Lung (tissue), 12 donors: ENCODE results near the gene FAM107A. TPM values are rescaled to one million over a fixed set of nuclear protein-coding genes. Genes with fewer than 3 reads are reported as not detected.
A peak's percentile ranks its signal among the peaks of the same experiment; 100 is the strongest.

Source experiments
- ATAC-seq: fragments of 200-7000 bp; cut with Tn5 transposase; one replicate; pipeline ENCODE4 v1.9.1; 2020; ENCODE audit warnings: moderate number of reproducible peaks; ENCODE audit not compliant: insufficient read depth, low FRiP score
- DNase-seq, 3 donors: peaks; one replicate each; pipeline ENCODE4 v3.0.0-alpha.2; 2013 to 2017
- H3K27ac ChIP-seq, 2 donors: one replicate each; pipeline ENCODE4 v1.5.1; 2013; ENCODE audit warnings: mild to moderate bottlenecking in 2 of 2, moderate library complexity in 2 of 2, control low read depth in 1 of 2, inconsistent platforms in 1 of 2, low read depth in 1 of 2, low read length in 1 of 2
- H3K27me3 ChIP-seq, 3 donors: one replicate each; pipeline ENCODE4 v1.5.1; 2013; ENCODE audit warnings: low read length in 2 of 3; ENCODE audit not compliant: control insufficient read depth in 3 of 3, insufficient read depth in 3 of 3
- H3K36me3 ChIP-seq, 4 donors: one replicate each; pipeline ENCODE4 v1.5.1; 2013; ENCODE audit warnings: low read length in 4 of 4, mild to moderate bottlenecking in 1 of 4, moderate library complexity in 1 of 4; ENCODE audit not compliant: control insufficient read depth in 4 of 4, insufficient read depth in 4 of 4
- H3K4me1 ChIP-seq, 5 donors: one replicate each; pipeline ENCODE4 v1.5.1; 2013; ENCODE audit warnings: low read length in 5 of 5, mild to moderate bottlenecking in 2 of 5, moderate library complexity in 1 of 5; ENCODE audit not compliant: control insufficient read depth in 5 of 5, insufficient read depth in 5 of 5
- H3K4me3 ChIP-seq: one replicate; pipeline ENCODE4 v1.5.1; 2013; ENCODE audit warnings: mild to moderate bottlenecking, control low read depth, moderate library complexity
- H3K9ac ChIP-seq, 2 donors: one replicate each; pipeline ENCODE4 v1.5.1; 2013; ENCODE audit warnings: low read length in 2 of 2, control low read depth in 1 of 2; ENCODE audit not compliant: insufficient read depth in 1 of 2
- H3K9me3 ChIP-seq, 4 donors: one replicate each; pipeline ENCODE4 v1.5.1; 2013; ENCODE audit warnings: low read length in 3 of 4, mild to moderate bottlenecking in 1 of 4, moderate library complexity in 1 of 4; ENCODE audit not compliant: control insufficient read depth in 4 of 4, insufficient read depth in 3 of 4
- CTCF ChIP-seq: IDR thresholded peaks from 2 replicates; pipeline ENCODE4 v1.5.1; 2012; ENCODE audit warnings: mild to moderate bottlenecking; ENCODE audit errors: control extremely low read depth, extremely low read depth
- WGBS, 2 donors: extraction: QIAGEN DNeasy Blood & Tissue Kit; methylation state at CpG; one replicate each; pipeline ENCODE4 v1.1.7; 2013; 5-methylcytosine and 5-hydroxymethylcytosine counted together
- polyA plus RNA-seq, 2 donors: library from polyadenylated mRNA; stranded (reverse); fragments of 200-250 nt; gene quantifications; one replicate each; pipeline ENCODE4 v1.2.1, GENCODE V29; 2013
- total RNA-seq, 2 donors: library from RNA; depleted of rRNA in 1 of 2; stranded (reverse); fragments of >200 nt in 1 of 2; gene quantifications; one replicate each; pipeline ENCODE4 v1.2.1, GENCODE V29; 2014 to 2021
- donor health status: control.
- donor health status: control.
- donor health status: Bipolar disorder and iron deficiency.
- donor health status: healthy.
- donor health status: DM: yes; HTN: yes; CAD: no.

The FAM107A gene
- total and polyA plus RNA-seq, 4 donors = 4.2 to 83.6 (median 34.7) TPM

- Histone ChIP-seq H3K9ac (no peak overlapping the region), H3K27me3 (no peaks in the 10 kb centered on the region), H3K4me1 (peaks cover 9 to 31% (median 10%) of the 10 kb centered on the region in 5 donors), H3K9me3 (no peaks in the 10 kb centered on the region), H3K27ac (no peak overlapping the region), H3K36me3 (peaks cover 0 to 20% (median 10%) of the 10 kb centered on the region in 4 donors), H3K4me3 (no peak overlapping the region)
- DNase-seq (no peak), ATAC-seq (no peak)
- 93 to 96% methylated on average over 9 of the region's 9 CpGs for WGBS, 2 donors
- no peak for TF ChIP-seq CTCF
Observed at GRCh38 chr3:58534592-58535494, 42.3 kb downstream of the FAM107A start.

- no peak overlapping the region for H3K4me3 ChIP-seq
- no peaks in the 10 kb centered on the region for H3K27me3 ChIP-seq
- TF ChIP-seq CTCF = peak; percentile 87
- H3K9me3 ChIP-seq = no peaks in the 10 kb centered on the region
- H3K4me1 ChIP-seq = peaks cover 9 to 27% (median 10%) of the 10 kb centered on the region in 5 donors
- no peak overlapping the region for H3K27ac ChIP-seq
- no peak overlapping the region for H3K9ac ChIP-seq
- ATAC-seq (peak; percentile 78), DNase-seq (peak; percentile 73 to 79 (median 77))
- 21 to 22% methylated on average over 11 of the region's 11 CpGs for WGBS, 2 donors
- H3K36me3 ChIP-seq = peaks cover 0 to 29% (median 12%) of the 10 kb centered on the region in 4 donors
Observed at GRCh38 chr3:58532794-58533220, 44.4 kb downstream of the FAM107A start.

- no peaks in the 10 kb centered on the region for H3K27me3 ChIP-seq
- H3K4me1 ChIP-seq = peaks cover 5 to 20% (median 9%) of the 10 kb centered on the region in 5 donors
- TF ChIP-seq CTCF = no peak
- DNase-seq = no peak
- H3K9me3 ChIP-seq = no peaks in the 10 kb centered on the region
- no peak overlapping the region for H3K4me3 ChIP-seq
- ATAC-seq = no peak
- no peak overlapping the region for H3K27ac ChIP-seq
- WGBS, 2 donors = 94 to 96% methylated on average over 2 of the region's 2 CpGs
- peaks cover 0 to 29% (median 12%) of the 10 kb centered on the region in 4 donors for H3K36me3 ChIP-seq
- no peak overlapping the region for H3K9ac ChIP-seq
Observed at GRCh38 chr3:58531956-58532355, 45.2 kb downstream of the FAM107A start.
